Activated T-helper 1 cell treated with Interleukin-2 at 50 U/mL for 16 hours (primary cell): Measurements from ENCODE around the gene MAP7D2.

Experiments used
- DNase-seq: peaks from one replicate; pipeline ENCODE4 v3.0.0-alpha.2; 2020; ENCODE audit warnings: low read depth

Gene MAP7D2

GRCh38 chrX:20038966-20039365 is 77.7 kb downstream of the MAP7D2 start:
- no peak for DNase-seq

- no peak for DNase-seq
These were observed 79.5 kb downstream of the MAP7D2 start for GRCh38 chrX:20037186-20037585.

- DNase-seq, result no peak
These were observed 84.5 kb downstream of the MAP7D2 start for GRCh38 chrX:20032201-20032600.

- DNase-seq, result no peak
These were observed 87.0 kb downstream of the MAP7D2 start for GRCh38 chrX:20029728-20030127.

GRCh38 chrX:20028588-20028987 is 88.1 kb downstream of the MAP7D2 start:
- no peak for DNase-seq

GRCh38 chrX:20026278-20026677 is 90.4 kb downstream of the MAP7D2 start:
- DNase-seq, result no peak

- DNase-seq, result no peak
These were observed 96.9 kb downstream of the MAP7D2 start for GRCh38 chrX:20019672-20020365.

- DNase-seq, result no peak
These were observed 100.1 kb downstream of the MAP7D2 start for GRCh38 chrX:20016616-20016945.

- no peak for DNase-seq
These were observed 100.6 kb downstream of the MAP7D2 start for GRCh38 chrX:20015945-20016615.

GRCh38 chrX:20015422-20015821 is 101.3 kb downstream of the MAP7D2 start:
- DNase-seq, result no peak

GRCh38 chrX:20011608-20012007 is 105.1 kb downstream of the MAP7D2 start:
- DNase-seq, result no peak

GRCh38 chrX:20007962-20008622 is 108.6 kb downstream of the MAP7D2 start:
- DNase-seq, result no peak

GRCh38 chrX:20005883-20006282 is 110.8 kb downstream of the MAP7D2 start:
- DNase-seq, result no peak

GRCh38 chrX:20001588-20001987 is 115.1 kb downstream of the MAP7D2 start:
- no peak for DNase-seq

GRCh38 chrX:19991350-19991718 is 125.4 kb downstream of the MAP7D2 start:
- no peak for DNase-seq

- DNase-seq, result peak; percentile 81
These were observed 126.0 kb downstream of the MAP7D2 start, which contains the start of gene BCLAF3 for GRCh38 chrX:19990556-19991349. TSS of gene BCLAF3 (minus strand) at chrX:19991061. CDS start at chrX:19970264, 20,797 bp downstream.

- peak; percentile 5 for DNase-seq
These were observed 126.6 kb downstream of the MAP7D2 start for GRCh38 chrX:19990151-19990555.

- no peak for DNase-seq
These were observed 128.9 kb downstream of the MAP7D2 start for GRCh38 chrX:19987856-19988255.

- DNase-seq, result no peak
These were observed 130.2 kb downstream of the MAP7D2 start for GRCh38 chrX:19986531-19986930.

GRCh38 chrX:19981947-19982346 is 134.8 kb downstream of the MAP7D2 start:
- no peak for DNase-seq

GRCh38 chrX:19975845-19976244 is 140.9 kb downstream of the MAP7D2 start:
- DNase-seq, result no peak

GRCh38 chrX:19972984-19973383 is 143.7 kb downstream of the MAP7D2 start:
- no peak for DNase-seq

- DNase-seq, result no peak
These were observed 148.4 kb downstream of the MAP7D2 start for GRCh38 chrX:19968276-19968675.
